ENCODE results near the gene SKAP2. TPM values are rescaled to one million over a fixed set of nuclear protein-coding genes. Genes with fewer than 3 reads are reported as not detected.

The SKAP2 gene
- total and polyA plus RNA-seq, 2 of the 4 experiments (the other 2 are of a cell fraction), result 5.7 to 7.4 TPM

DNA sequence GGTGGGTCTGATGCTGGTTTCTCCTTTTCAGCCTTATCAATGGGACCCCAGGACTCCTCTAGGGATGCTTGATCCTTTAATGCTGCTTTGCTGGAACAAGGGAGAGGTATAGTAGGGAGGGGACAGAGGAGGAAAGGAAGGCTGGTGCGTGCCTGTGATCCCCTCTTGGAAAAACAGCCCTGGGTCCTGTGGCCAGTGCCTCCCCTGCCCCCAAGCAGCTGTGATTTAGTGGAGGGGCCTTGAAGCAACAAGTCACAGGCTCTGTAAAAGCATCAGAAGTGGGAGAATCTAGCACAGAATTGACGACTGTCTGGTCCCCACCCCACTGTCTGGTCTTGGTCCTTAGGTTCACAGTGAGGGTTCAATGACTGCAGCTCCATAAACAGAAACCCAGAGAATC, 237.7 kb downstream of the SKAP2 start:
- CTCF ChIA-PET, result no interaction called here
- Histone ChIP-seq H3K4me3 (ENCODE audit: insufficient read depth, low read depth, low read length) (no peak overlapping the region), H4K91ac (ENCODE audit: insufficient read depth, low read depth, low read length) (no peak overlapping the region), H2AK9ac (replicated peaks; ENCODE audit: low read depth, low read length, poor library complexity) (no peak overlapping the region), H3K27ac (ENCODE audit: insufficient read depth, low read length) (no peak overlapping the region), H3K18ac (ENCODE audit: low read depth, low read length) (no peak overlapping the region), H2BK5ac (ENCODE audit: low read depth, low read length, poor library complexity, severe bottlenecking) (no peak overlapping the region), H4K20me1 (ENCODE audit: insufficient read depth, low read length) (no peaks in the 10 kb centered on the region), H3K9me3 (ENCODE audit: control insufficient read depth, insufficient read depth, low read length) (no peaks in the 10 kb centered on the region), H3K9ac (ENCODE audit: low read depth, low read length) (no peak overlapping the region), H3K4me1 (ENCODE audit: control insufficient read depth, insufficient read depth, low read length) (no peaks in the 10 kb centered on the region), H3K23ac (ENCODE audit: low read depth, low read length) (no peak overlapping the region), H2BK15ac (ENCODE audit: low read depth, low read length) (no peak overlapping the region), H2AK5ac (ENCODE audit: low read depth, low read length) (no peak overlapping the region), H3K9me1 (ENCODE audit: insufficient read depth, low read length) (no peaks in the 10 kb centered on the region), H4K8ac (ENCODE audit: low read depth in 2 of 2, low read length in 2 of 2) (no peak overlapping the region), H3K14ac (replicated peaks; ENCODE audit: low read depth, low read length) (no peak overlapping the region), H3K36me3 (ENCODE audit: control insufficient read depth, insufficient read depth, low read length) (no peaks in the 10 kb centered on the region), H3K4me2 (ENCODE audit: low read depth, low read length) (no peak overlapping the region), H2BK20ac (ENCODE audit: low read depth, low read length) (no peak overlapping the region), H2BK120ac (ENCODE audit: low read depth, low read length) (no peak overlapping the region), H3K4ac (ENCODE audit: low read depth, low read length) (no peak overlapping the region), H3K27me3 (ENCODE audit: control insufficient read depth, insufficient read depth, low read length) (peaks cover 6% of the 10 kb centered on the region), H3K79me1 (ENCODE audit: low read depth in 1 of 2, low read length in 2 of 2) (no peaks in the 10 kb centered on the region), H3K56ac (ENCODE audit: extremely low read depth, insufficient read depth, low read length) (no peak overlapping the region), H4K5ac (ENCODE audit: low read depth, low read length) (no peak overlapping the region), H2AFZ (replicated peaks; ENCODE audit: low read length, poor library complexity) (no peak overlapping the region)
- 40% methylated on average over 1 of the region's 2 CpGs; no CpG with 5 or more reads in 1 of the 2 experiments for WGBS, 2 experiments (ENCODE audit: extremely low coverage in 2 of 2, insufficient read length in 1 of 2)
- DNase-seq (no peak), ATAC-seq (ENCODE audit: low read depth) (no peak)
- intact Hi-C loops (cut with micrococcal nuclease), result no loop called here
- POLR2A ChIA-PET (ENCODE audit: unreplicated experiment), result no interaction called here
- in situ Hi-C loops (cut with MboI; ENCODE audit: low sequenced_read_pairs), result no loop called here
- BruUV-seq (replicated peaks), result no TSS peak
- TF ChIP-seq MAFK (IDR thresholded peaks at IDR 0.05; ENCODE audit: low read depth, low read length) (no peak), CEBPB (IDR thresholded peaks at IDR 0.05; ENCODE audit: low read depth, low read length) (no peak), RAD21 (IDR thresholded peaks at IDR 0.05; ENCODE audit: low read length) (no peak), RCOR1 (IDR thresholded peaks at IDR 0.05; ENCODE audit: insufficient replicate concordance, low read length) (no peak), NFE2L2 (IDR thresholded peaks at IDR 0.05; ENCODE audit: low read depth, low read length) (no peak), POLR2A (IDR thresholded peaks at IDR 0.05; ENCODE audit: low read depth, low read length) (no peak), CHD1 (IDR thresholded peaks at IDR 0.05; ENCODE audit: low read depth, low read length) (no peak), MXI1 (IDR thresholded peaks at IDR 0.05; ENCODE audit: borderline replicate concordance, low read depth, low read length) (no peak), RFX5 (IDR thresholded peaks at IDR 0.05; ENCODE audit: low read depth, low read length) (no peak), MAZ (IDR thresholded peaks at IDR 0.05; ENCODE audit: borderline replicate concordance, low read depth, low read length) (no peak), FOS (IDR thresholded peaks at IDR 0.05; ENCODE audit: low read depth, low read length) (no peak), BHLHE40 (IDR thresholded peaks at IDR 0.05; ENCODE audit: low read depth, low read length) (no peak), SMC3 (IDR thresholded peaks at IDR 0.05; ENCODE audit: low read depth, low read length) (no peak)
- TF ChIP-seq, protein P1, sequence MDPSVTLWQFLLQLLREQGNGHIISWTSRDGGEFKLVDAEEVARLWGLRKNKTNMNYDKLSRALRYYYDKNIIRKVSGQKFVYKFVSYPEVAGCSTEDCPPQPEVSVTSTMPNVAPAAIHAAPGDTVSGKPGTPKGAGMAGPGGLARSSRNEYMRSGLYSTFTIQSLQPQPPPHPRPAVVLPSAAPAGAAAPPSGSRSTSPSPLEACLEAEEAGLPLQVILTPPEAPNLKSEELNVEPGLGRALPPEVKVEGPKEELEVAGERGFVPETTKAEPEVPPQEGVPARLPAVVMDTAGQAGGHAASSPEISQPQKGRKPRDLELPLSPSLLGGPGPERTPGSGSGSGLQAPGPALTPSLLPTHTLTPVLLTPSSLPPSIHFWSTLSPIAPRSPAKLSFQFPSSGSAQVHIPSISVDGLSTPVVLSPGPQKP (IDR thresholded peaks at IDR 0.05; ENCODE audit: borderline replicate concordance, low read depth, low read length), result no peak
- TF ChIP-seq, protein P2, sequence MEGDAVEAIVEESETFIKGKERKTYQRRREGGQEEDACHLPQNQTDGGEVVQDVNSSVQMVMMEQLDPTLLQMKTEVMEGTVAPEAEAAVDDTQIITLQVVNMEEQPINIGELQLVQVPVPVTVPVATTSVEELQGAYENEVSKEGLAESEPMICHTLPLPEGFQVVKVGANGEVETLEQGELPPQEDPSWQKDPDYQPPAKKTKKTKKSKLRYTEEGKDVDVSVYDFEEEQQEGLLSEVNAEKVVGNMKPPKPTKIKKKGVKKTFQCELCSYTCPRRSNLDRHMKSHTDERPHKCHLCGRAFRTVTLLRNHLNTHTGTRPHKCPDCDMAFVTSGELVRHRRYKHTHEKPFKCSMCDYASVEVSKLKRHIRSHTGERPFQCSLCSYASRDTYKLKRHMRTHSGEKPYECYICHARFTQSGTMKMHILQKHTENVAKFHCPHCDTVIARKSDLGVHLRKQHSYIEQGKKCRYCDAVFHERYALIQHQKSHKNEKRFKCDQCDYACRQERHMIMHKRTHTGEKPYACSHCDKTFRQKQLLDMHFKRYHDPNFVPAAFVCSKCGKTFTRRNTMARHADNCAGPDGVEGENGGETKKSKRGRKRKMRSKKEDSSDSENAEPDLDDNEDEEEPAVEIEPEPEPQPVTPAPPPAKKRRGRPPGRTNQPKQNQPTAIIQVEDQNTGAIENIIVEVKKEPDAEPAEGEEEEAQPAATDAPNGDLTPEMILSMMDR (conservative IDR thresholded peaks at IDR 0.05; ENCODE audit: low read depth, low read length), result no peak
- TF ChIP-seq, protein P3, sequence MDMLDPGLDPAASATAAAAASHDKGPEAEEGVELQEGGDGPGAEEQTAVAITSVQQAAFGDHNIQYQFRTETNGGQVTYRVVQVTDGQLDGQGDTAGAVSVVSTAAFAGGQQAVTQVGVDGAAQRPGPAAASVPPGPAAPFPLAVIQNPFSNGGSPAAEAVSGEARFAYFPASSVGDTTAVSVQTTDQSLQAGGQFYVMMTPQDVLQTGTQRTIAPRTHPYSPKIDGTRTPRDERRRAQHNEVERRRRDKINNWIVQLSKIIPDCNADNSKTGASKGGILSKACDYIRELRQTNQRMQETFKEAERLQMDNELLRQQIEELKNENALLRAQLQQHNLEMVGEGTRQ (IDR thresholded peaks at IDR 0.05; ENCODE audit: low read depth, low read length), result no peak
- dilution Hi-C loops (cut with HindIII; ENCODE audit: low sequenced_read_pairs, unreplicated experiment), result no loop called here
